K562 (cell line): ENCODE results near the gene TFEC. TPM values are rescaled to one million over a fixed set of nuclear protein-coding genes. Genes with fewer than 3 reads are reported as not detected.

Source experiments
- ATAC-seq: fragments of 200-7000 bp; cut with Tn5 transposase; 3 replicates; pipeline ENCODE4 v1.9.1; 2020; ENCODE audit warnings: moderate library complexity
- BruUV-seq: library from RNA; stranded (reverse); fragments of 400-500 nt; replicated peaks from 2 replicates; lab custom pipeline; 2021; lab: Mats Ljungman, UMichigan
- CTCF ChIA-PET: fragments of 300-600 bp; formaldehyde crosslinking; extraction: SDS; loops from one replicate; lab custom pipeline; 2021; ENCODE audit warnings: low intra/inter-chr PET ratio; lab: Yijun Ruan, JAX
- POLR2A ChIA-PET: fragments of 300-600, 350-650 bp; sonication (Branson Sonifier 250); formaldehyde crosslinking; extraction: SDS; loops from one replicate; lab custom pipeline; 2021; ENCODE audit warnings: antibody characterized with exemption, inconsistent platforms; lab: Yijun Ruan, JAX
- DNase-seq, 4 experiments: peaks; one replicate each; pipeline versions ENCODE4 v3.0.0 to v3.0.0-alpha.2; 2011 to 2018; ENCODE audit warnings: low spot score in 3 of 4, mixed read lengths in 3 of 4; ENCODE audit errors: extremely low read depth in 1 of 4
- FAIRE-seq: peaks from 2 replicates; lab custom pipeline; 2011; peaks lifted over from hg19 to GRCh38; lab: Jason Lieb, UNC
- H2AFZ ChIP-seq: 2 replicates; pipeline ENCODE4 v1.6.0; 2011; ENCODE audit warnings: low read depth, low read length, control low read depth, inconsistent platforms
- H3K27ac ChIP-seq: fragments of 200-600 bp; 3 replicates; pipeline ENCODE4 v1.8.0; 2011; ENCODE audit warnings: low read depth, mild to moderate bottlenecking, control low read depth, inconsistent platforms, low read length, moderate library complexity, mixed read lengths; ENCODE audit errors: extremely low read depth
- H3K27me3 ChIP-seq, 2 experiments: fragments of 300-600 bp in 1 of 2; 2 replicates in 1 of 2; 3 replicates in 1 of 2; pipeline versions ENCODE4 v1.6.0 to v1.8.0; 2011; ENCODE audit warnings: inconsistent platforms in 2 of 2, low read length in 2 of 2, mild to moderate bottlenecking in 1 of 2, mixed read lengths in 1 of 2, moderate library complexity in 1 of 2; ENCODE audit not compliant: control insufficient read depth in 2 of 2, insufficient read depth in 2 of 2
- H3K36me3 ChIP-seq: fragments of 300-600 bp; 3 replicates; pipeline ENCODE4 v1.8.0; 2011; ENCODE audit warnings: mild to moderate bottlenecking, low read length, inconsistent platforms; ENCODE audit not compliant: control insufficient read depth, insufficient read depth
- H3K4me1 ChIP-seq, 2 experiments: fragments of 200-600 bp in 1 of 2; replicated peaks in 1 of 2; 2 replicates in 1 of 2; 3 replicates in 1 of 2; pipeline versions ENCODE4 v1.5.1 to v1.8.0; 2011; ENCODE audit warnings: inconsistent platforms in 2 of 2, low read length in 2 of 2, mild to moderate bottlenecking in 1 of 2, mixed read lengths in 1 of 2, moderate library complexity in 1 of 2; ENCODE audit not compliant: control insufficient read depth in 2 of 2, insufficient read depth in 2 of 2
- H3K4me2 ChIP-seq: 2 replicates; pipeline ENCODE4 v1.6.1; 2011; ENCODE audit warnings: low read length, control low read depth, inconsistent platforms, mixed read lengths; ENCODE audit not compliant: insufficient read depth
- H3K4me3 ChIP-seq: fragments of 200-600 bp; sonication (generic), shearing (Covaris generic); 2 replicates; pipeline ENCODE4 v1.5.1; 2016; ENCODE audit warnings: control low read depth, inconsistent platforms
- H3K79me2 ChIP-seq: fragments of 200-600 bp; 3 replicates; pipeline ENCODE4 v1.8.0; 2011; ENCODE audit warnings: low read length, inconsistent platforms; ENCODE audit not compliant: control insufficient read depth, insufficient read depth
- H3K9ac ChIP-seq, 2 experiments: 2 replicates each; pipeline versions ENCODE4 v1.6.0 to v1.6.1; 2011; ENCODE audit warnings: low read depth in 2 of 2, low read length in 2 of 2, control low read depth in 1 of 2, inconsistent platforms in 1 of 2, mild to moderate bottlenecking in 1 of 2, mixed read lengths in 1 of 2; ENCODE audit not compliant: insufficient read depth in 1 of 2
- H3K9me1 ChIP-seq: one replicate; pipeline ENCODE4 v1.6.0; 2011; ENCODE audit warnings: inconsistent platforms, mild to moderate bottlenecking, low read length, moderate library complexity; ENCODE audit not compliant: control insufficient read depth, insufficient read depth
- H3K9me3 ChIP-seq: replicated peaks from 2 replicates; pipeline ENCODE4 v1.5.1; 2011; ENCODE audit warnings: low read depth, low read length, inconsistent platforms; ENCODE audit not compliant: control insufficient read depth, insufficient read depth
- H4K20me1 ChIP-seq: replicated peaks from 2 replicates; pipeline ENCODE4 v1.6.1; 2011; ENCODE audit warnings: low read length, inconsistent platforms, mixed read lengths; ENCODE audit not compliant: control insufficient read depth, insufficient read depth
- BDP1 ChIP-seq: IDR thresholded peaks from 3 replicates; pipeline ENCODE4 v1.6.1; 2011; ENCODE audit not compliant: insufficient read length, insufficient read depth
- GTF2A2 ChIP-seq: IDR thresholded peaks from 2 replicates; pipeline ENCODE4 v1.6.1; 2016; ENCODE audit warnings: mild to moderate bottlenecking, missing genetic modification characterization, missing compliant biosample characterization
- JUN ChIP-seq, 2 experiments: sonication (generic) in 1 of 2; formaldehyde crosslinking in 1 of 2; IDR thresholded peaks; 2 replicates each; pipeline versions ENCODE4 v1.6.1 to v1.8.0; 2012 to 2022; ENCODE audit warnings: borderline replicate concordance in 2 of 2, mild to moderate bottlenecking in 2 of 2, improper control_type of control experiment in 1 of 2, low read depth in 1 of 2, low read length in 1 of 2, missing genetic modification reagents in 1 of 2
- THRB ChIP-seq: fragments of 450-650 bp; formaldehyde crosslinking; conservative IDR thresholded peaks from 2 replicates; pipeline ENCODE4 v1.4.0; 2022; ENCODE audit warnings: mild to moderate bottlenecking, missing genetic modification characterization
- ZNF561 ChIP-seq: fragments of 450-650 bp; formaldehyde crosslinking; conservative IDR thresholded peaks from 2 replicates; pipeline ENCODE4 v1.4.0; 2020; ENCODE audit warnings: mild to moderate bottlenecking, moderate library complexity
- ZNF609 ChIP-seq: sonication (generic); formaldehyde crosslinking; IDR thresholded peaks from 2 replicates; pipeline ENCODE4 v1.8.1; 2023; ENCODE audit warnings: missing genetic modification reagents, mild to moderate bottlenecking, borderline replicate concordance
- WGBS: fragments of 100-300 bp; shearing (Covaris generic); methylation state at CpG from one replicate; pipeline ENCODE4 v1.1.6; 2016; ENCODE audit warnings: low coverage, mixed read lengths; ENCODE audit not compliant: insufficient coverage; ENCODE audit errors: missing lambda C conversion rate; 5-methylcytosine and 5-hydroxymethylcytosine counted together
- in situ Hi-C: fragments of 300-500 bp; cut with MboI; formaldehyde crosslinking; loops from 4 replicates; pipeline ENCODE4 v1.15.0; 2018; ENCODE audit warnings: inconsistent platforms, mixed read lengths
- intact Hi-C: fragments of 100-400 bp; cut with micrococcal nuclease; formaldehyde crosslinking; loops from 2 replicates; pipeline ENCODE4 v1.14.2; 2022
- polyA plus RNA-seq, 8 experiments: library from polyadenylated mRNA; depleted of rRNA in 4 of 8; stranded (reverse) in 5 of 8; unstranded in 3 of 8; fragments of >200 nt; fragmentation: Nextera tagmentation in 2 of 8; fragmentation: Illumina TruSeq in 1 of 8; extraction: Ambion mirVana in 2 of 8; extraction: Trizol in 1 of 8; gene quantifications; 2 replicates each; pipeline versions ENCODE4 v1.2.1 to v1.2.3, GENCODE V29; 2011 to 2014; ENCODE audit warnings: inconsistent platforms in 1 of 8, missing spikeins in 1 of 8
- total RNA-seq, 7 experiments: library from RNA; depleted of rRNA in 6 of 7; stranded (reverse); fragments of >200 nt in 6 of 7; fragmentation: Illumina TruSeq in 2 of 7; extraction: Trizol in 2 of 7; gene quantifications; 2 replicates each; pipeline versions ENCODE4 v1.2.1 to v1.2.3, GENCODE V29; 2011 to 2021; ENCODE audit warnings: low replicate concordance in 1 of 7

Gene TFEC
- total and polyA plus RNA-seq, 9 of the 15 experiments (the other 6 are each of a cell fraction or from before 2014, with no cell fraction given), result 0.01 TPM; not detected in 8

DNA sequence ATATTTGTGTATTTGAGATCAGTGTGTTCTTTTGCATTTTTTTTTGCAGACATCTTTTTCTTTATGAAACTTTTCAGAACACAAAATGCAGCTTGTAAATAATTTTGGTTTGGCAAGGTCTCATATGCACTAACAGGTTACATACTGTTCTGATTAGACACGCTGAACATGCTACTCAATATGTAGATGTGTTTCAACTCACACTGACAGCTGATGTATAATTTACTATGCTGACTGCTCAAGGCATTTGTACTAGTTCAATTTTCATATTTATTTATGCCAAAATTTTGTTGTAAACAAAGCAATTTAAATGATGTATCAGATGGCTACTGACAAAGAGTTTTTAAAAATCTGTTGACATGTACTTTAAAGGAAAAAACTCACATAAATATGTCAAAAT is 123.8 kb downstream of the TFEC start (continued):
- no peak for TF ChIP-seq GTF2A2 (tag)
- no peak for TF ChIP-seq JUN (IDR thresholded peaks at IDR 0.05; ENCODE audit: borderline replicate concordance, low read depth, low read length)
- no peak for TF ChIP-seq JUN (CRISPR knock-in tag; IDR thresholded peaks at IDR 0.05; ENCODE audit: borderline replicate concordance)
- no peak for TF ChIP-seq ZNF609 (CRISPR knock-in tag)
- TF ChIP-seq BDP1, result no peak
- TF ChIP-seq, all 486 proteins: peak for 0

- Histone ChIP-seq H2AFZ (no peak overlapping the region), H3K27ac (no peak overlapping the region), H3K36me3 (no peaks in the 10 kb centered on the region), H3K9me3 (peaks cover 1% of the 10 kb centered on the region; the same call in 1 of the 2 replicates), H3K9me1 (no peaks in the 10 kb centered on the region), H3K9ac (no peak overlapping the region), H4K20me1 (no peaks in the 10 kb centered on the region), H3K79me2 (no peaks in the 10 kb centered on the region), H3K4me1 (no peaks in the 10 kb centered on the region), H3K4me3 (no peak overlapping the region), H3K27me3 (no peaks in the 10 kb centered on the region), H3K4me2 (no peak overlapping the region)
- DNase-seq, result no peak
- ChIA-PET POLR2A (no interaction called here), CTCF (no interaction called here)
- no peak for FAIRE-seq
- no peak for ATAC-seq
- no TSS peak for BruUV-seq
- in situ Hi-C loops, result no loop called here
- WGBS, result 0% methylated on average over 3 of the region's 3 CpGs
- intact Hi-C loops, result loop anchor here (10.0 kb wide), 1 partner anchor 235 kb away; no protein-coding TSS in a partner anchor
- TF ChIP-seq ZNF561 (CRISPR knock-in tag) (no peak), ZNF609 (CRISPR knock-in tag) (no peak), THRB (no peak)
Observed at GRCh38 chr7:115889669-115889984, 140.9 kb downstream of the TFEC start.
